Heart right ventricle (tissue), 16 donors: ENCODE data around the gene LRRC8D. TPM values are rescaled to one million over a fixed set of nuclear protein-coding genes. Genes with fewer than 3 reads are reported as not detected.
A peak's percentile ranks its signal among the peaks of the same experiment; 100 is the strongest.

ENCODE experiments used
- ATAC-seq, 8 donors: fragments of 200-7000 bp; cut with Tn5 transposase; one replicate each; pipeline ENCODE4 v1.9.1; 2020; ENCODE audit warnings: mild to moderate bottlenecking in 8 of 8, moderate library complexity in 8 of 8, moderate number of reproducible peaks in 1 of 8
- DNase-seq, 2 donors: peaks; one replicate each; pipeline ENCODE4 v3.0.0-alpha.2; 2020
- H3K27ac ChIP-seq, 10 donors: fragments of 200-600 bp; sonication (generic) in 2 of 10; one replicate each; pipeline versions ENCODE4 v1.5.0 to v1.8.0; 2020 to 2022; ENCODE audit warnings: mild to moderate bottlenecking in 3 of 10
- H3K27me3 ChIP-seq, 7 donors: fragments of 200-600 bp; one replicate each; pipeline ENCODE4 v1.8.0; 2021 to 2022; ENCODE audit warnings: mild to moderate bottlenecking in 2 of 7
- H3K36me3 ChIP-seq, 9 donors: fragments of 200-600 bp; sonication (generic) in 1 of 9; one replicate each; pipeline versions ENCODE4 v1.5.0 to v1.8.0; 2020 to 2022; ENCODE audit warnings: mild to moderate bottlenecking in 2 of 9
- H3K4me1 ChIP-seq, 9 donors: fragments of 200-600 bp; sonication (generic) in 1 of 9; one replicate each; pipeline versions ENCODE4 v1.5.0 to v1.8.0; 2020 to 2022; ENCODE audit warnings: mild to moderate bottlenecking in 4 of 9
- H3K4me3 ChIP-seq, 10 donors: fragments of 200-600 bp; sonication (generic) in 2 of 10; one replicate each; pipeline versions ENCODE4 v1.5.0 to v1.8.0; 2020 to 2022; ENCODE audit warnings: mild to moderate bottlenecking in 7 of 10, moderate library complexity in 2 of 10
- H3K9me3 ChIP-seq, 11 donors: fragments of 200-600 bp in 10 of 11; sonication (generic) in 2 of 11; one replicate each; pipeline versions ENCODE4 v1.5.0 to v1.8.0; 2013 to 2022; ENCODE audit warnings: mild to moderate bottlenecking in 2 of 11, control low read depth in 1 of 11, moderate library complexity in 1 of 11
- WGBS, 2 donors: extraction: QIAGEN DNeasy Blood & Tissue Kit; methylation state at CpG; one replicate each; pipeline ENCODE4 v1.1.7; 2013; ENCODE audit warnings: inconsistent platforms in 1 of 2; 5-methylcytosine and 5-hydroxymethylcytosine counted together
- intact Hi-C, 10 donors: fragments of 100-400 bp; cut with DNase I; formaldehyde crosslinking; loops; one replicate each; pipeline versions ENCODE4 v1.11.1 to v1.14.2; 2022
- polyA plus RNA-seq, 2 donors: library from polyadenylated mRNA; stranded (reverse); fragments of 200-250 nt; gene quantifications; one replicate each; pipeline ENCODE4 v1.2.3, GENCODE V29; 2013
- total RNA-seq, 10 donors: library from RNA; stranded (reverse); fragmentation: NEBNext Ultra II Directional in 3 of 10; extraction: Animal tissue kit (Norgen Biotek cat#: 25700) in 3 of 10; gene quantifications; one replicate each; pipeline versions ENCODE4 v1.2.1 to v1.2.4, GENCODE V29; 2021 to 2023
- TF ChIP-seq, protein P1 (sequence below), 9 donors: fragments of 200-600 bp; sonication (generic) in 2 of 9; IDR thresholded peaks; one replicate each; pipeline versions ENCODE4 v1.5.0 to v1.8.0; 2021 to 2022; ENCODE audit warnings: antibody characterized with exemption in 9 of 9, mild to moderate bottlenecking in 5 of 9, moderate library complexity in 1 of 9
- donor health status: Arrhythmogenic right ventricular cardiomyopathy.
- donor health status: ischemic (EF 13 %, LVEDD 7.1; RV severe dilation, severe dysfunction).
- donor health status: healthy with polysubstance abuse.
- donor health status: DM: no; HTN: yes; CAD: no.
- donor health status: DM: no; HTN: no; CAD: no.
- donor health status: ischemic (EF 25% LVEDD 6.9; RV normal size, moderate dysfunction).
- donor health status: ischemic (EF 25% LVEDD 5.7; RV mildly dilated, moderate dysfunction).
- donor health status: healthy.
- donor health status: DM: yes; HTN: yes; CAD: no.
- donor health status: Ischemic cardiomyopathy.
- donor health status: ischemic (EF 35%, LVEDD 5.7; RV mildly dilated, moderate dysfunction).
- donor health status: nonischemic (EF 11% LVEDD 7.7; RV severe dilation, severe dysfunction).
- donor health status: DM: yes; HTN: yes; CAD: no.
- donor health status: PGD.
- donor health status: ischemic (EF 29% LVEDD 5.4; RV normal size, mild dysfunction).
- donor health status: nonischemic (EF 23%, LVEDD 6.1; RV moderate dilation, normal function).

The LRRC8D gene
- total and polyA plus RNA-seq, 12 donors = 3.0 to 11.0 (median 6.6) TPM

- Histone ChIP-seq H3K9me3 (no peaks in the 10 kb centered on the region), H3K36me3 (no peaks in the 10 kb centered on the region), H3K27ac (no peak overlapping the region), H3K4me3 (no peak overlapping the region), H3K27me3 (no peaks in the 10 kb centered on the region), H3K4me1 (peaks cover 0 to 14% (median 4%) of the 10 kb centered on the region in 9 donors)
- DNase-seq (peak in 1 of 2 donors; percentile 34), ATAC-seq (peak in 2 of 8 donors; percentile 12 to 17)
- intact Hi-C loops = no loop called here
- TF ChIP-seq, protein P1, sequence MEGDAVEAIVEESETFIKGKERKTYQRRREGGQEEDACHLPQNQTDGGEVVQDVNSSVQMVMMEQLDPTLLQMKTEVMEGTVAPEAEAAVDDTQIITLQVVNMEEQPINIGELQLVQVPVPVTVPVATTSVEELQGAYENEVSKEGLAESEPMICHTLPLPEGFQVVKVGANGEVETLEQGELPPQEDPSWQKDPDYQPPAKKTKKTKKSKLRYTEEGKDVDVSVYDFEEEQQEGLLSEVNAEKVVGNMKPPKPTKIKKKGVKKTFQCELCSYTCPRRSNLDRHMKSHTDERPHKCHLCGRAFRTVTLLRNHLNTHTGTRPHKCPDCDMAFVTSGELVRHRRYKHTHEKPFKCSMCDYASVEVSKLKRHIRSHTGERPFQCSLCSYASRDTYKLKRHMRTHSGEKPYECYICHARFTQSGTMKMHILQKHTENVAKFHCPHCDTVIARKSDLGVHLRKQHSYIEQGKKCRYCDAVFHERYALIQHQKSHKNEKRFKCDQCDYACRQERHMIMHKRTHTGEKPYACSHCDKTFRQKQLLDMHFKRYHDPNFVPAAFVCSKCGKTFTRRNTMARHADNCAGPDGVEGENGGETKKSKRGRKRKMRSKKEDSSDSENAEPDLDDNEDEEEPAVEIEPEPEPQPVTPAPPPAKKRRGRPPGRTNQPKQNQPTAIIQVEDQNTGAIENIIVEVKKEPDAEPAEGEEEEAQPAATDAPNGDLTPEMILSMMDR (IDR thresholded peaks at IDR 0.05) = no peak
- 74 to 76% methylated on average over 7 of the region's 7 CpGs for WGBS, 2 donors
These were observed 69.4 kb downstream of the LRRC8D start for GRCh38 chr1:89890085-89890752.

DNA sequence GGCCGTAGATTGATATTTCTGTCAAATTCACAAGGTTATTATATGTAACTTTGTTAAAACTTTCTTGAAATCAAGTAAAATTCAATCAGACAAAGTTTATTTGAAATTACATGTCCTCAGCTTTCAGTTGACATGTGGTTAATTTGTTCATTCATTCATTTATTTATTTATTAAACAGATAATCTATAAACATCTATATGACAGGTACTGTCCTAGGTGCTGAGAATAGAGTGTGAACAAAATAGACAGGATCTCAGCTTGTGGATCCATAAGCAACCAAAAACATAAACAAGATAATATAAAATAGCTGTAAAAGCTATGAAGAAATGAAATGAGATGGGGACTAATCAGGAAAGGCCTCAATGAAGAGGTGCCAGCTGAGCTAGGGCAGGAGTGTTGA lies 72.0 kb downstream of the LRRC8D start:
- Histone ChIP-seq H3K36me3 (no peaks in the 10 kb centered on the region), H3K27me3 (no peaks in the 10 kb centered on the region), H3K4me3 (no peak overlapping the region), H3K27ac (no peak overlapping the region), H3K9me3 (no peaks in the 10 kb centered on the region), H3K4me1 (peaks cover 0 to 22% (median 10%) of the 10 kb centered on the region in 9 donors)
- DNase-seq (no peak), ATAC-seq (no peak)
- intact Hi-C loops = no loop called here
- 93 to 95% methylated on average over 1 of the region's 1 CpG for WGBS, 2 donors
- TF ChIP-seq, protein P1 (IDR thresholded peaks at IDR 0.05) = no peak

DNA sequence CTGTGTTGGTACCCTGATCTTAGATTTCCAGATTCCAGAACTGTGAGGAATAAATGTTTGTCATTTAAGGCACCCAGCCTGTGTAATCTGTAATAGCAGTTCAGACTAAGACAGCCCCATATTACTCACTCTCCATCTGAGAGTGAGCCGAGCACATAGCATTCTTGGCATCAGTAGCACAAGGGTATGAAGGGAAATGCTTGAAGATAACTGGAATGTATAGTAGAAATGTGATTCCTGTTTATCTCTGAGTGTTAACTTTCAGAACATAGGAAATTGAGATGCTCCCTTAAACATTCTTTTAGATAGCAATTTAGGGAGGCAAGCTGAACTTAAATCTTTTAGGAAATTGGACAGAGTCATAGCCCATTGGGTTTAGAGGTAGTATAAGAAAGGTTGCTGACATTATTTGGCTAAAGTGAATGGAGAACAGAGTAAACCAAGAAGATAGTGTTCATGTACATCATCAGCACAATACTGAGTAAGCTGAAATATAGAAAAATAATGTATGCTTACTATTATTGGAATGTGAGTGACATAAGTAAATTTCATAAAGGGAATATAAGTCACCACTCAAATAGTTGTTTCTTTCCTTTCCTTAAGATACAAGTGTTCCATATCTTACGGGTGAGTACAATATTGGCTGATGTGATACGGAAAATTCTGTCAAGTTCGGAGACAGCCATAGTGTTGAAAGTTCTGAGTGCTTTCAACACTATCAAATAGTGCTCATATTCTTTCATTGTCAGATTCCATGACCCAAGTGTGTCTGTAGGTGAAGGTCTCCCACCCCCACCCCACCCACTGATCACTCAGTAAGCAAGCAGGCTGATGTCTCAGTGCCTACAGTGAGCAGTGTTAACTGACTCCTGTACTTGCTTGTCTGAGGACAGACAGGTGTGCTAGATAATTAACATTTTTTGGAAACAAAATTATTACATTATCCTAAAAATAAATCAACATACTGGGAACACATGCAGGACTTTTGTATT lies 73.7 kb downstream of the LRRC8D start:
- DNase-seq (no peak), ATAC-seq (peak in 3 of 8 donors; percentile 35 to 43 (median 36))
- Histone ChIP-seq H3K4me3 (no peak overlapping the region), H3K36me3 (no peaks in the 10 kb centered on the region), H3K9me3 (no peaks in the 10 kb centered on the region), H3K4me1 (peaks cover 0 to 33% (median 13%) of the 10 kb centered on the region in 9 donors), H3K27me3 (no peaks in the 10 kb centered on the region), H3K27ac (no peak overlapping the region)
- WGBS, 2 donors = 61 to 68% methylated on average over 4 of the region's 4 CpGs
- TF ChIP-seq, protein P1 (IDR thresholded peaks at IDR 0.05) = no peak
- intact Hi-C loops = no loop called here

DNA sequence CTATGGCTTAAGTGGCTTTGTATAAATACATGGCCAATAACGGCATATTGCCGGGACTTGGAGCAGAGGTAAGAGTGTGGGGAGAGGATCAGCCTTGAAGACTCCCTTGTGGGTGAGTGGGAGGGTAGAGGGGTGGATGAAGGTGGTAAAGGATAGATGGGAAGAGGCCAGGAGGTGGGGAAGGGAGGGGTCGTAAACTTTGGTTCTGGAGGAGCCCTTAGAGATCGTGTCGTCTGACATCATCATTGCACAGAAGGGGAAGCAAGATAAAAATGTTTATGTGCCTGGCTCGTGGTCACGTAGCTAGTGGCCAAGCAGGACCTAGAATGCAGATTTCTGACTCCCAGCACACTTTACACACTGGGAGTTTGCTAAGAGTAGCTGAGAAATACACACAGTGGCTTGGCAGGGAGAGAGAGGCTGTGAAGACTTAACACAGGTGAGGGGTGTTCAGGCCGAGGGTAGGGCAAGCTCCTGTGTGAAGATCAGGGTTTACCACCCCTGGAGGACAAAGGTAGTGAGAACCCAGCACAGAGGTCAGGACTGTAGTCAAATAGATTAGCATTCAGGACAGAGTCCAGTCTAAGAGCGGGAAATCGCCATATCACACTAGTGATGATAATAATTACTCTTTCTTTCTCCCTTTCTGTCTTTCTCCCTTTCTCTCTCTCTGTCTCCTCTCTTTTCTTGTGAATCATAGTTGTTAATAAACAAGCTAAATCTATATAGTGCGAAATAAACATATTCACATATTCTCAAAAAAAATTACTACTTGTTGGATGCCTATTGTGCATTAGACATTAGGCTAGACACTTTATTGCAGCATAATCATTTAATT lies 75.5 kb downstream of the LRRC8D start:
- no peaks in the 10 kb centered on the region for H3K36me3 ChIP-seq
- TF ChIP-seq, protein P1 (IDR thresholded peaks at IDR 0.05) = no peak
- no peaks in the 10 kb centered on the region for H3K9me3 ChIP-seq
- H3K27ac ChIP-seq = no peak overlapping the region
- DNase-seq = no peak
- intact Hi-C loops = no loop called here
- no peaks in the 10 kb centered on the region for H3K27me3 ChIP-seq
- peaks cover 0 to 36% (median 13%) of the 10 kb centered on the region in 9 donors for H3K4me1 ChIP-seq
- H3K4me3 ChIP-seq = no peak overlapping the region
- ATAC-seq = no peak
- 84 to 87% methylated on average over 11 of the region's 11 CpGs for WGBS, 2 donors
